Esophagus squamous epithelium (tissue), 4 donors: ENCODE data around the gene MNS1.

ENCODE experiments used
- CTCF ChIP-seq, 6 experiments: fragments of 450-650 bp in 4 of 6; fragments of 200-600 bp in 2 of 6; sonication (generic) in 2 of 6; IDR thresholded peaks; one replicate each; pipeline ENCODE4 v1.5.1; 2016 to 2019; ENCODE audit warnings: antibody characterized with exemption in 6 of 6, mild to moderate bottlenecking in 4 of 6, moderate library complexity in 4 of 6
- POLR2A ChIP-seq, 4 donors: fragments of 450-650 bp; IDR thresholded peaks; one replicate each; pipeline ENCODE4 v1.6.1; 2017; ENCODE audit warnings: antibody characterized with exemption in 4 of 4, mild to moderate bottlenecking in 4 of 4, moderate library complexity in 3 of 4

DNA sequence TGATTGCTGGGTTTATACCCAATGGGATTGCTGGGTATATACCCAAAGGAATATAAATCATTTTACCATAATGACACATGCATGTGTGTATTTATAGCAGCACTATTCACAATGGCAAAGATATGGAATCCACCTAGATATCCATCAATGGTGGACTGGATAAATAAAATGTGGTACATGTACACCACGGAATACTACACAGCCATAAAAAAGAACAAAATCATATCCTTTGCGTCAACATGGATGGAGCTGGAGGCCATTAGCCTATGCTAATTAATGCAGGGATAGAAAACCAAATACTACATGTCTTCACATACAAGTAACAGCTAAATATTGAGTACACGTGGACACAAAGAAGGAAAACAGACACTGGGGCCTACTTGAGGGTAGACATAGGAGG, 22.6 kb downstream of the MNS1 start:
- TF ChIP-seq POLR2A (IDR thresholded peaks at IDR 0.05) (no peak), CTCF (IDR thresholded peaks at IDR 0.05) (no peak)
